SJCRH30 (cell line): ENCODE measurements around the gene NUDT2. TPM values are rescaled to one million over a fixed set of nuclear protein-coding genes. Genes with fewer than 3 reads are reported as not detected.
"Not testable (repeated sequence)": the region's sequence is repeated elsewhere in the genome, so short reads cannot be mapped to it uniquely, and the experiment has no call there.

Experiments
- DNase-seq, 2 experiments: peaks; one replicate each; pipeline ENCODE4 v3.0.0-alpha.2; 2015 to 2020
- H3K27ac ChIP-seq: fragments of 250-450 bp; sonication (Bioruptor Pico); 2 replicates; pipeline ENCODE4 v1.5.1; 2020; ENCODE audit warnings: mild to moderate bottlenecking, moderate library complexity
- H3K27me3 ChIP-seq: fragments of 250-450 bp; sonication (Bioruptor Pico); 2 replicates; pipeline ENCODE4 v1.5.1; 2020; ENCODE audit warnings: mild to moderate bottlenecking, moderate library complexity
- H3K36me3 ChIP-seq: fragments of 250-450 bp; sonication (Bioruptor Pico); 2 replicates; pipeline ENCODE4 v1.5.1; 2020; ENCODE audit warnings: mild to moderate bottlenecking, moderate library complexity
- H3K4me1 ChIP-seq: fragments of 250-450 bp; sonication (Bioruptor Pico); 2 replicates; pipeline ENCODE4 v1.5.1; 2020; ENCODE audit warnings: mild to moderate bottlenecking, moderate library complexity
- H3K4me3 ChIP-seq: fragments of 250-450 bp; sonication (Bioruptor Pico); 2 replicates; pipeline ENCODE4 v1.5.1; 2020; ENCODE audit warnings: mild to moderate bottlenecking, moderate library complexity
- H3K9me3 ChIP-seq: fragments of 250-450 bp; sonication (Bioruptor Pico); replicated peaks from 2 replicates; pipeline ENCODE4 v1.5.1; 2020; ENCODE audit warnings: mild to moderate bottlenecking, moderate library complexity
- total RNA-seq: library from RNA; depleted of rRNA; stranded (reverse); fragments of >200 nt; shearing (Covaris generic); gene quantifications from 2 replicates; pipeline ENCODE4 v1.2.3, GENCODE V29; 2014

Gene NUDT2
- total RNA-seq, 1 experiment from 2014 or later, result 9.4 TPM

DNA sequence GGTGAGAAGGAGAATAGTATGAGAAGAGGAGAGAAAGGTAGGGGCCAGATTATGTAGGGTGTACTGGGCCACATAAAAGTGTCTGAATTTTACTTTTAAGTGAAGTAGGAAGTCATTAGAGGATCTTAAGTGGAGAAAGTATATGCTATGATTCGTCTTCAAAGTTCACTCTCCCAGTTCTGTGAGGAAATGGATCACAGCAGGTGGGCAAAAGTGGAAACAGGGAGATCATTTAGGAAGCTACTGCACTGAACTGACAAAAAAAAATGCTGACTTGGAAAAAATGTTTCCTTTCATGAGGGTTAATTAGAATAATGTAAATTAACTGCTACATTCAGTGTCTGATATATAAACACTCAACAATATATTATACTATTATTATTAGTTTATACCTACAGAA is 2.7 kb upstream of the NUDT2 start:
- no peak overlapping the region for H3K4me3 ChIP-seq
- peaks cover 12% of the 10 kb centered on the region for H3K4me1 ChIP-seq
- no peaks in the 10 kb centered on the region for H3K36me3 ChIP-seq
- no peaks in the 10 kb centered on the region for H3K27me3 ChIP-seq
- no peak for DNase-seq
- H3K9me3 ChIP-seq, result no peaks in the 10 kb centered on the region
- H3K27ac ChIP-seq, result no peak overlapping the region

DNA sequence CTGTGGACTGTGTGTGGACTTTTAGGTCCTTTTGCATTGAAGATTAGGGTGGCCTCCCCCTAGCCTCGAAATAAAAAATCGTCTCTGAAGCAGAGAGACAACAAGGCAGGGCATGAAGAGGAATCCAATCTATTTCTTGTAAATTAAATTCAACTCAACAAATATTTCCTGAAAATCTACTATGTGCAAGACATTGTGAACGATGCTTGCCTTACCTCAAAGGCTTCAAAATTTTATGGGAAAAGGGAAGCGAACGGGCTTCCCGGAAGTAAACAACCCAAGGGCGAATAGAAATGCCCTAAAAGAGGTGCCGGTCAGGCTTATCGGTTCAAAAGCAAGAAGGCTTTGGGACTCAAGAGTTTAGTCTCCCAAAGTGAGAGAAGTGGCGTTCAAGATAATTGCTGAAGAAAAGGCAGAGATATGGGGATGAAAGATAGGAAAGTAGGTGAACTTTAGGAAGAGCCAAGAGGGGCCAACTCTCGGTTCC is 826 bp upstream of the NUDT2 start:
- peak in 1 of 2 experiments; percentile 11 for DNase-seq
- H3K9me3 ChIP-seq, result no peaks in the 10 kb centered on the region

DNA sequence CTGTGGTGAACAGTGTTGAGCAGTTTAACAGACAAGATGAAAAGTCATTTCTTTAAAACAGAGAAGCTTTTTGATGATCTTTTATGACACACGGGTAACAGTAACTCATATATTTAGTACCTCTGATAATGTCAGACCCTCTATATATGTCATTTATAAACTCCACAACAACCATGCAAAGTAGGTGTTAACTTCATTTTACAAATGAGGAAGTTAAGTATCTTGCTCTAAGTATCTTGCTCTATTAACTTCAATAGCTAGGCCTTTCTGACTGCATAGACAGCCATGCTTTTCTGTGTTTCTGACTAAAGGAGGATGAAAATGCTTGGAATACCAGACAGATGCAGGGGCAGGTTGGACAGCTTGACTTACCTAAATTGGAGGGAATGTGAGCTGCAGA is 1.8 kb downstream of the NUDT2 start:
- H3K27ac ChIP-seq, result no peak overlapping the region
- no peak for DNase-seq
- H3K4me3 ChIP-seq, result no peak overlapping the region
- no peaks in the 10 kb centered on the region for H3K27me3 ChIP-seq
- H3K9me3 ChIP-seq, result no peaks in the 10 kb centered on the region
- H3K4me1 ChIP-seq, result no peaks in the 10 kb centered on the region; the same call in 1 of the 2 replicates
- no peaks in the 10 kb centered on the region for H3K36me3 ChIP-seq

More for the DNA sequence above, 826 bp upstream of the NUDT2 start:
- Histone ChIP-seq H3K27ac (peak overlapping the region; percentile 69), H3K4me3 (peak overlapping the region; percentile 75), H3K27me3 (no peaks in the 10 kb centered on the region), H3K4me1 (peaks cover 3% of the 10 kb centered on the region), H3K36me3 (no peaks in the 10 kb centered on the region)

DNA sequence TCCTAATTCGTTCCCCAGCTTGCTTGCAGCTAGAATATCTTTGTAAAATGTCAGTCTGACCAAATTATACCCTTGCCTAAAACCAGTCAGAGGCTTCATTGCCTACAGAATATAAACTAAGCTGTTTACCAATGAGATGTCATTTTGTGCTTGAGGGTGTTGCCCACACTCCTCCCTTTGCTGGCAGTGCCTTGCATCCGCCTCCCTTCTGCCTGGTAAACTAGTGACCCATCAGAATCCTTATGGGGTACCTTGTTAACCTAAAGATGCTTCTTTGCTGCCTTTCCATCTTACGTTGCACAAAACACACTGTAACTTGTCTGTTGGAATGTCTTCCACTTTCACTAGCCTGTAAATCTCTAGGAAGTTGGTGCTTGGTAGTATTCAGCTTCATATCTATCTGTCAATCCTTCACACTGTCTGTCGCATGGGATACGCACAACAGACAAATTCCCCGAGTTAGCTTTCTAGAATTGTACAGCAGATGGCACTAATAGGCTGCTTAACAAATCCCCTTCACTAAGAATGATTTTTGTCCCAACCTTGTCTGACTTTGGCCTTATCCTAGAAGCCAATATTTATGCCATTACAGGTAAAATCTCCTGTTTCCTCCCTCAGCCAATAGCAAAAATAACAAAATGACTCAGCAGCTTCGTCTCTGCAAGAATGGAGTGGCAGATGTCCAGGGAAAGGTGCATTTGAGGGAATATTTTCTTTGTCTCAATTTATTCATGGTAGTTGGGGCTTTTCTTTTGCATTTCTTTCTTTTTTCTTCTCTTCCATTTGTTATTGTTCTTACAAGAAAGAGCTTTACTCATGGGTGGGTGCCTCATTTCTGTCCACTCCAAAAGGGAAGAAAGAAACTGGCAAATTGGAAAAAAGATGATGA is 3.0 kb downstream of the NUDT2 start:
- Histone ChIP-seq H3K4me3 (no peak overlapping the region), H3K4me1 (no peaks in the 10 kb centered on the region; the same call in 1 of the 2 replicates), H3K27ac (no peak overlapping the region), H3K9me3 (no peaks in the 10 kb centered on the region), H3K36me3 (no peaks in the 10 kb centered on the region), H3K27me3 (no peaks in the 10 kb centered on the region)
- peak in 1 of 2 experiments; percentile 39 for DNase-seq

DNA sequence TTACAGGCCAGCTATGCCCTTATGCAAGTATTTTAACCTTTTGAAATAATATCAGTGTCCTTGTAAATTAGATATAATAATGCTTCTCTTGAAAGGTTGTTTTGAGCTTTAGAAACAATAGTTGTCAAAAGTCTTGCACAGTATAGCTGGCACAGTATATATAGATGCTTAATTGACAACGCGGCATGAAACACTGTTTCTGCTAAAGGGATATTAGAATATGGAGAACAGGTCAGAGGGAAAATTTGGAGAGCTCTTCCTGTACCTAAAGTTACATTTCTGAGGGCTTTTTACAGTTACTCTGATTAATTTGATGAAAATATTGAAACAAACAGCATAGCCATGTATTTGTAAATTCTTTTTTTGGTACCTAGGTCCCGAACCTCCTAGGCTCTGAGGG is 4.5 kb downstream of the NUDT2 start:
- DNase-seq, result no peak
- H3K27me3 ChIP-seq, result no peaks in the 10 kb centered on the region
- H3K27ac ChIP-seq, result no peak overlapping the region
- no peak overlapping the region for H3K4me3 ChIP-seq
- no peaks in the 10 kb centered on the region; the same call in 1 of the 2 replicates for H3K4me1 ChIP-seq
- no peaks in the 10 kb centered on the region for H3K9me3 ChIP-seq
- 0 out of 2 replicates have a peak, but pooled peaks cover 2% of the 10 kb centered on the region for H3K36me3 ChIP-seq

DNA sequence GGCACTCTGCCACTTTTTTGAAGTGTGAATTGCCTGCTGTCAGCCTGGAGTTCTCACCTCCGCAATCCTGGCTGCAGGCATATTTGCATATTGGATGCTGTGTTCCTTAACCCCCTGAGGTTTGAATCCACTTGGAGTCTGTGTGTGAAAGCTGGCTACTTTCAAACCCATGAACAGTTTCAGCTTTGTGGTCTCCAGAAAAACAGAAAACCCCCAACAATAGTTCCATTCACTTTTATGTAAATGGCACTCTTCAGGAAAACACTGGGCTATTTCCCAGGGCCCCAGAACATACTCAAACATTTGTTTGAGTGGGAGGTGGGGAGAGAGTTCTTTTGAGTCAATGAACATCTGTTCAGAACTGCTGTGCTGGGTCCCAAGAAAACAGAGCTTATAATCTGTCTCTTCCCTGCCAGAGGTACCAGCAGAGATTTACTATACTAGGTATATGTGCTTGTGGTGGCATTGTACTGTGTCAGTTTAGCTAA is 5.0 kb downstream of the NUDT2 start:
- no peaks in the 10 kb centered on the region for H3K9me3 ChIP-seq

DNA sequence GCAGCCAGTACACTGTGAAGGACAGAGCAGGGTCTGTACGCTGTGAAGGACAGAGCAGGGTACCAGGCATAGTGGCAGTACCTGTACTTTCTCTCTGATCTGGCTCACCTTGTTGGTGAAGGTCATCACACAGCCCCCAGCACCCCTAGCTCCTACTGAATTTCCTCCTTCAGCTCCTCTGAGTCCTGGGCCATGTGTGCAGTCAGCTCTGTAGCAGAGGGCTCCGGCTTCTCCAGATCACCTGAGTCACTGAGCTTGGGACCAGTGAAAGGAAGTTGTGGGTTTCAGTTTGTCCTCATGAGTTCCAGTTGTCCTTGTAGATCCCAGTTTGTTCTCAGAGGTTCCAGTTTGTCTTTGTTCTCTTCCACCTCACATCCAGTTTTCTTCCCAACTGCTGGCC is 5.5 kb downstream of the NUDT2 start:
- Histone ChIP-seq H3K4me1 (no peaks in the 10 kb centered on the region; the same call in 1 of the 2 replicates), H3K27ac (no peak overlapping the region), H3K4me3 (no peak overlapping the region), H3K27me3 (no peaks in the 10 kb centered on the region), H3K9me3 (no peaks in the 10 kb centered on the region), H3K36me3 (peaks cover 2% of the 10 kb centered on the region; the same call in 1 of the 2 replicates)
- no peak for DNase-seq

More for the DNA sequence above, 5.0 kb downstream of the NUDT2 start:
- peak in 1 of 2 experiments; percentile 67 for DNase-seq
- H3K4me3 ChIP-seq, result no peak overlapping the region
- peaks cover 2% of the 10 kb centered on the region; the same call in 1 of the 2 replicates for H3K36me3 ChIP-seq
- H3K27me3 ChIP-seq, result no peaks in the 10 kb centered on the region
- no peak overlapping the region for H3K27ac ChIP-seq
- H3K4me1 ChIP-seq, result no peaks in the 10 kb centered on the region; the same call in 1 of the 2 replicates

DNA sequence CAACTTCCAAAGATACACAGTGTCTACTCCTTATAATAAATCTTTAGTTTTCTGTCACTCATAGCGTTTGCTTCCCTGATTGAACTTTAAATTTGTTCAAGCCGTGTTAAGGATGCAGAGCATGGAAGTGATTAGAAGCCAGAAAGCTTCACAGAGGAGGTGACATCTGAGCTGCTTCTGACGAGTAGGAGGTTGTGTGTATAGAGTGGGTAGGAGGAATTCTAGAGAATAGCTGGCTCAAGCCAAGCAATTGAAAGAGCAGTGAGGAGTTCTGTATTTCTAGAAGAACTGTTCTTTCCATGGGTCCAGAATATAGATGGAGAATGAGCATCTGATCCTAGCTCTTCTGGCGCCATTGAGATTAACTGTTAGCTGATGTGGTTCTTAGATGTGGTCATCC is 6.0 kb downstream of the NUDT2 start:
- H3K4me1 ChIP-seq, result no peaks in the 10 kb centered on the region; the same call in 1 of the 2 replicates
- no peaks in the 10 kb centered on the region for H3K9me3 ChIP-seq
- DNase-seq, result no peak
- H3K27ac ChIP-seq, result no peak overlapping the region
- H3K27me3 ChIP-seq, result no peaks in the 10 kb centered on the region
- peaks cover 2% of the 10 kb centered on the region; the same call in 1 of the 2 replicates for H3K36me3 ChIP-seq
- no peak overlapping the region for H3K4me3 ChIP-seq

DNA sequence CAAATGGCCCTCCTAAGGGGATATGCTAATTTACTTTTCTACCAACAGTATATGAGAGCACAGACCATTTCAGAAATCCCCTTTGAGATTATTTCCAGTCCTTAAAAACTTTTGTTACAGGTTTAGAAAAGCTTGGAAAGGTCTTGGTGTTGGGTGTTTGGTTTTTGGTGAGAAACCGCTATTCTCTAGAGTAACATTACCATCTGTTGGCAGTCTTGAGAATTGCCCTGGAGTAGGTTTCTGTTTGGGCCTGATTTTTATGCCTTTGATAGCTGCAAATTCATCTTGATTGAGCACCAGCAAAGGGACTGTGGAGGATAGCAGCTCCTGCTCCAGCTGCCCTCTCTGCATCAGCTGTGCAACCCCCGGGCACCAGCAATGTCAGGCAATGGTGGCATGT is 8.0 kb downstream of the NUDT2 start:
- H3K9me3 ChIP-seq, result no peaks in the 10 kb centered on the region
- H3K4me3 ChIP-seq, result no peak overlapping the region
- H3K27ac ChIP-seq, result no peak overlapping the region
- DNase-seq, result peak in 1 of 2 experiments; percentile 17
- H3K36me3 ChIP-seq, result peaks cover 2% of the 10 kb centered on the region; the same call in 1 of the 2 replicates
- no peaks in the 10 kb centered on the region for H3K27me3 ChIP-seq
- H3K4me1 ChIP-seq, result no peaks in the 10 kb centered on the region; the same call in 1 of the 2 replicates

DNA sequence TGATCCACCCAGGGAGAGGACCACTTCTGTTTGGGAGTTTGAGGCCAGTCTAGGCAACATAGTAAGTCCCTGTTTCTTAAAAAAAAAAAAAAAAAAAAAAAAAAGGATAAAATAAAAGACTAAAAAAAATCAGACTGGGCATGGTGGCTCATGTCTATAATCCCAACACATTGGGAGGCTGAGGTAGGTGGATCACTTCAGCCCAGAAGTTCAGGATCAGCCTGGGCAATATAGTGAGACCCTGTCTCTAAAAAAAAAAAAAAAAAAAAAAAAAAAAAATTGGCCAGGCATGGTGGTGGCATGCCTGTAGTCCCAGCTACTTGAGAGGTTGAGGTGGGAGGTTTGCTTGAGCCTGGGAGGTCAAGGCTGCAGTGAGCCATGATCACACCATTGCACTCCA is 8.7 kb downstream of the NUDT2 start:
- H3K4me1 ChIP-seq, H3K27me3 ChIP-seq, H3K4me3 ChIP-seq, H3K36me3 ChIP-seq, H3K9me3 ChIP-seq, H3K27ac ChIP-seq, DNase-seq: not testable (repeated sequence)

DNA sequence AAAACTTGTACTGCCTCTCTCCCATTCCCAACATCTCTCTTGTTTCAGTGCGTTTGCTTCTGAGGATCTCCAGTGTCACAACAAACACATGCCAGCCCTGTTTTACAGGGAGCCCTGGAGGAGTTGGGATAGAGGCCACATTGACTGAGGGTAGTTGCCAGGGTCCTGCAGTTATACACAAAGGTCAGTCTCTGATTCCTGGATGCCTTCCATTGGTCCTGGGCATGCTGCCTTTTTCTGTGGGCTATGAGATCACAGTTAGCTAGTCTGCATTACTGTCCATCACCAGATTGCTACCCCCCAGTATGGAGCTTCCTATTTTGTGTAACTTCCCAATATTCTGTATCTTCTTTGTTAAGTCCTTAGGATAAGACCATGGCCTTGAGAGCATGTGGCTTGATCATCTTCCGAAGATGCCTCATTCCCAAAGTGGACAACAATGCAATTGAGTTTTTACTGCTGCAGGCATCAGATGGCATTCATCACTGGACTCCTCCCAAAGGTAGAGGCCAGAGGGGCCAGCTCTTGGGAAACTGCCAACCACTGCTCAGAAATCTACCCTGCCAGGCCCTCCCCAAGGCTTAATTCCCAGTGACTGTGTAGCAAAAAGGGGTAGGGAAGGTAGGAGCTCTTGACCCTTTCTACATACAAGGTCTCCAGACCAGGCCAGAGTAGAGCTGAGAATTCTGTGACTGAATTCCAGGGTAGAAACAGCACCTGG is 9.5 kb downstream of the NUDT2 start:
- no peak overlapping the region for H3K27ac ChIP-seq

DNA sequence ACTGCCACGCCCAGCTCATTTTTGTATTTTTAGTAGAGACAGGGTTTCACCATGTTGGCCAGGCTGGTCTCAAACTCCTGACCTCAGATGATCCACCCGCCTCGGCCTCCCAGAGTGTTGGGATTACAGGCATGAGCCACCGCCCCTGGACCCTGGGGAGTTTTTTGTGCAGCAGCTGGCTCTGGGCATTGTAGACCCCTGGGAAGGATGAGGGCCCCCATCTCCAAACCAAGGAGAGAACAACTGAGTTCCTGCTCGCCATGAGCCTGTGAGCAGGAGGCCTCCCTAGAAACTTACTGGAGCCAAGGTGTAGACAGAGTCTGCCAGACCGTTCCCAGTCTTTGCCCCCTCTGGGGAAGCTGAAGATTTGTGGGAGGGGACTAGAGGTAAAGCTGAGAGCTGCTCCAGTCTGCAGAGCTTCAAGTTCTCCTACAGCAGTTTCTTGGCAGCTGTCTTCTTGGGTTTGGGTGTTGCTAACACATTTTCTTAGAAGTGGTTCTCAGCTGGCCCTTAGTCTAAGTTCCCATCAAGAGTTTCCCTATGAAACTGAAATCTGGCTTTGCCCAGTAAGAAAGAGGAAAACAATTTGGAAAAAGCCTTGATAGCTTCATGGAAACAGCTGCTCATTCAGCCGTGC is 12.4 kb downstream of the NUDT2 start:
- DNase-seq, result no peak
- H3K4me3 ChIP-seq, result no peak overlapping the region
- peaks cover 2% of the 10 kb centered on the region; the same call in 1 of the 2 replicates for H3K36me3 ChIP-seq
- H3K27ac ChIP-seq, result no peak overlapping the region
- H3K4me1 ChIP-seq, result no peaks in the 10 kb centered on the region
- H3K9me3 ChIP-seq, result no peaks in the 10 kb centered on the region
- no peaks in the 10 kb centered on the region for H3K27me3 ChIP-seq

More for the DNA sequence above, 9.5 kb downstream of the NUDT2 start:
- no peak for DNase-seq
- Histone ChIP-seq H3K9me3 (no peaks in the 10 kb centered on the region), H3K27me3 (no peaks in the 10 kb centered on the region), H3K4me1 (no peaks in the 10 kb centered on the region; the same call in 1 of the 2 replicates), H3K36me3 (peaks cover 2% of the 10 kb centered on the region; the same call in 1 of the 2 replicates), H3K4me3 (no peak overlapping the region)

DNA sequence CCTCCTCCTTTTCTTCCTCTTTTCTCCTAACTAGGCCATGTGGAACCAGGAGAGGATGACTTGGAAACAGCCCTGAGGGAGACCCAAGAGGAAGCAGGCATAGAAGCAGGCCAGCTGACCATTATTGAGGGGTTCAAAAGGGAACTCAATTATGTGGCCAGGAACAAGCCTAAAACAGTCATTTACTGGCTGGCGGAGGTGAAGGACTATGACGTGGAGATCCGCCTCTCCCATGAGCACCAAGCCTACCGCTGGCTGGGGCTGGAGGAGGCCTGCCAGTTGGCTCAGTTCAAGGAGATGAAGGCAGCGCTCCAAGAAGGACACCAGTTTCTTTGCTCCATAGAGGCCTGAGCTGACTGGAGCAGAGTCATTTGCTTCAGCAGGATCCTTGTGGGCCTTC is 13.7 kb downstream of the NUDT2 start:
- no peaks in the 10 kb centered on the region for H3K9me3 ChIP-seq
- H3K27ac ChIP-seq, result no peak overlapping the region
- no peaks in the 10 kb centered on the region for H3K4me1 ChIP-seq
- no peak for DNase-seq
- H3K4me3 ChIP-seq, result no peak overlapping the region
- peaks cover 2% of the 10 kb centered on the region; the same call in 1 of the 2 replicates for H3K36me3 ChIP-seq
- H3K27me3 ChIP-seq, result no peaks in the 10 kb centered on the region

DNA sequence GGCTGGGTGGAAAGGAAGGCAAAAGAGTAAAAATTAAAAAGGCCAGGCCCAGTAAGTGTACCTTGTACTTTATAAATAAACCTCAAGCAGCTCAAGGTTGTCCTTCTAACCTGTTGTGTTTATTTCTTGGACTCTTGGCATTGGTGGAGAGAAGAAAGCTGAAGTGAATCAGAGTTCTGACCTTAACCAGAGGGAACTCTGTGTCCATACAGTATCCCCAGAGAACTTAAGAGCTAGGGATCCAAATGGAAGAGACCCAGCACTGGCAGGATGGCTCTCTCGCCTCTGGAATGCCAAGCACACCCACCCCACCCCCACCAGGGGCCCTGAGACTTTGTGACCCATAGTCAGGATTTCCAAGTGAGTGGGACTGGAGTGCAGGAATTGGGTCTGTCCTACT is 14.2 kb downstream of the NUDT2 start:
- no peak overlapping the region for H3K4me3 ChIP-seq
- no peaks in the 10 kb centered on the region for H3K9me3 ChIP-seq
- H3K27me3 ChIP-seq, result no peaks in the 10 kb centered on the region
- H3K27ac ChIP-seq, result no peak overlapping the region
- no peaks in the 10 kb centered on the region for H3K4me1 ChIP-seq
- DNase-seq, result no peak
- peaks cover under 1% of the 10 kb centered on the region; the same call in 1 of the 2 replicates for H3K36me3 ChIP-seq
